ENCODE data around the gene H19. TPM values are rescaled to one million over a fixed set of nuclear protein-coding genes. Genes with fewer than 3 reads are reported as not detected.

H19 gene
- total RNA-seq, 1 donor from 2014 or later = 55.8 TPM

GRCh38 chr11:2035382-2035781 lies 37.7 kb upstream of the H19 start:
- Histone ChIP-seq H3K27ac (no peak overlapping the region), H3K27me3 (no peaks in the 10 kb centered on the region), H3K9me3 (no peaks in the 10 kb centered on the region), H3K36me3 (no peaks in the 10 kb centered on the region), H3K4me1 (no peaks in the 10 kb centered on the region), H3K4me3 (no peak overlapping the region)
- no peak for ATAC-seq
- intact Hi-C loops (cut with DNase I) = no loop called here
- no peak for DNase-seq
- no peak for TF ChIP-seq CTCF (IDR thresholded peaks at IDR 0.05)

- no peak for ATAC-seq
- Histone ChIP-seq H3K4me1 (no peaks in the 10 kb centered on the region), H3K27me3 (no peaks in the 10 kb centered on the region), H3K36me3 (no peaks in the 10 kb centered on the region), H3K4me3 (no peak overlapping the region), H3K9me3 (no peaks in the 10 kb centered on the region), H3K27ac (no peak overlapping the region)
- DNase-seq = no peak
- TF ChIP-seq CTCF (IDR thresholded peaks at IDR 0.05) = no peak
- intact Hi-C loops (cut with DNase I) = no loop called here
Observed at GRCh38 chr11:2031058-2031457, 33.4 kb upstream of the H19 start.

GRCh38 chr11:2027708-2028107 lies 30.1 kb upstream of the H19 start:
- Histone ChIP-seq H3K4me1 (no peaks in the 10 kb centered on the region), H3K27me3 (no peaks in the 10 kb centered on the region), H3K36me3 (no peaks in the 10 kb centered on the region), H3K27ac (no peak overlapping the region), H3K4me3 (no peak overlapping the region), H3K9me3 (no peaks in the 10 kb centered on the region)
- ATAC-seq (no peak), DNase-seq (no peak)
- no peak for TF ChIP-seq CTCF (IDR thresholded peaks at IDR 0.05)
- intact Hi-C loops (cut with DNase I) = no loop called here

- H3K9me3 ChIP-seq = no peaks in the 10 kb centered on the region
- H3K27ac ChIP-seq = no peak overlapping the region
- no peaks in the 10 kb centered on the region for H3K36me3 ChIP-seq
- ATAC-seq (no peak), DNase-seq (no peak)
- no peaks in the 10 kb centered on the region for H3K27me3 ChIP-seq
- H3K4me3 ChIP-seq = no peak overlapping the region
- no peaks in the 10 kb centered on the region for H3K4me1 ChIP-seq
- intact Hi-C loops (cut with DNase I) = no loop called here
- TF ChIP-seq CTCF (IDR thresholded peaks at IDR 0.05) = no peak
Observed at GRCh38 chr11:2015025-2015424, 17.4 kb upstream of the H19 start.

- intact Hi-C loops (cut with DNase I) = no loop called here
- Histone ChIP-seq H3K4me1 (no peaks in the 10 kb centered on the region), H3K27ac (no peak overlapping the region), H3K4me3 (no peak overlapping the region), H3K9me3 (no peaks in the 10 kb centered on the region), H3K27me3 (no peaks in the 10 kb centered on the region), H3K36me3 (no peaks in the 10 kb centered on the region)
- no peak for TF ChIP-seq CTCF (IDR thresholded peaks at IDR 0.05)
- no peak for DNase-seq
- no peak for ATAC-seq
Observed at GRCh38 chr11:2012440-2012839, 14.8 kb upstream of the H19 start.

- Histone ChIP-seq H3K36me3 (no peaks in the 10 kb centered on the region), H3K27ac (no peak overlapping the region), H3K4me3 (no peak overlapping the region), H3K27me3 (no peaks in the 10 kb centered on the region), H3K4me1 (no peaks in the 10 kb centered on the region), H3K9me3 (no peaks in the 10 kb centered on the region)
- intact Hi-C loops (cut with DNase I) = no loop called here
- TF ChIP-seq CTCF (IDR thresholded peaks at IDR 0.05) = no peak
- no peak for DNase-seq
- no peak for ATAC-seq
Observed at GRCh38 chr11:2004466-2004865, 6.8 kb upstream of the H19 start.

Measured in upper lobe of right lung (tissue), 1 donor.